NOMO-1 treated with DMSO at 0.1 percent for 48 hours (cell line): ENCODE data around the gene CLDN3.
"Not testable (repeated sequence)": the region's sequence is repeated elsewhere in the genome, so short reads cannot be mapped to it uniquely, and the experiment has no call there.

Source experiments
- DNase-seq: peaks from one replicate; lab custom pipeline; 2025; ENCODE audit not compliant: unreplicated experiment; lab: John Stamatoyannopoulos, UW

CLDN3 gene, protein sequence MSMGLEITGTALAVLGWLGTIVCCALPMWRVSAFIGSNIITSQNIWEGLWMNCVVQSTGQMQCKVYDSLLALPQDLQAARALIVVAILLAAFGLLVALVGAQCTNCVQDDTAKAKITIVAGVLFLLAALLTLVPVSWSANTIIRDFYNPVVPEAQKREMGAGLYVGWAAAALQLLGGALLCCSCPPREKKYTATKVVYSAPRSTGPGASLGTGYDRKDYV

DNA sequence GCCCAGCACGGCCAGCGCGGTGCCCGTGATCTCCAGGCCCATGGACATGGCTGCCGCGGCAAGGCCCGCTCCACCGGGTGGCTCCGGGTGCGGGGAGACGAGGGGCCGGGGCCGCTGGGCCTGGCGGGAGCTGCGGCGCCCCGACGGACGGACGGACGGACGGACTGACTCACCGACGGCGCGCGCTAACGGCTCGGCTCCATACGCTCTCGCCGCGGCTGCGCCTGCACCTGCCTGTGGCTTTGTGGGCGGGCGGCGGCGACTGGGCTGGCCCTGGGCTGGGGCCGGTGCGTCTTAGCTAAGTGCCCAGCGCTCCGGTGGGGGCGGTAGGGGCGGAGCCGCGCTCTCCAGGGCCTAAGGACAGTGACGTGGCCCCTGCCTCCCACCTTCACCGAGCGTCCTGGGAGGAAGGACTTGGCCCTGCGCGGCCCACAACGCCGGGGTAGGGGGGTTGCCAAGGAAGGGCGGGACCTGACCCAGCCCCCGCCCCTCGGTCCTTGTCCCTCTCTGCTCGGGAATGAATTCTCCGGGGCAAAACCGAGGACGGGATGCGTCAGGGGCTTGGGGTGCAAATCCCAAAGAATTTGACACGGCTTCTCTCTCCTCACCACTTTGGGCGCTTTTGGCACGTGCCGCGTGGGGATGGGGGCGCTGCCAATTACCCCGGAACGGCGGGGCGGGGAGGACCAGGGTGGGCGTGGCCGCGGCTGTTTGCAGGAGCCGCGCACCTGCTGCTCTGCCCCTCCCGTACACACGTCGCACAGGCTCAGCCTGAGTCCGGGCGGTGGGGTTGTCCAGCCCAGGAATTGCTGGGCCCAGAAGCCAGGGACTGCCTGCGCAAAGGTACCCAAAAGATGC is at the start of gene CLDN3:
Gene CLDN3, minus strand, starts transcription at position 269 of the 858 bp plus-strand sequence. Its CDS starts 221 bp downstream, at position 48.
- peak; percentile 51 for DNase-seq

DNA sequence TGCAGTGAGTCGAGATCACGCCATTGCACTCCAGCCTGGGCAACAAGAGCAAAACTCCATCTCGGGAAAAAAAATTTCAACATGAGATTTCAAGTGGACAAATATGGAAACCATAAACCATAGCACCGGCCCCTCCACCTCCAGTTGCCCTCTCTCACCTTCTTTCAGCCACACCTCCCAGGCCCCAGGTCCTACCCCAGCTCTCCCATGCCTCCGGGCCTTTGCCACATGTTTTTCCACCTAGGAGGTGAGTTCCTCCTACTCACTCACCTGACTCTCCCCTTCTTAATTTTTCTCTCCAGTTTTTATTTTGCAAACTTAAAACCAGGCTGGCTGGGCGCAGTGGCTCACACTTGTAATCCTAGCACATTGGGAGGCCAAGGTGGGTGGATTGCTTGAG is 47.1 kb upstream of the CLDN3 start:
- DNase-seq, result no peak

DNA sequence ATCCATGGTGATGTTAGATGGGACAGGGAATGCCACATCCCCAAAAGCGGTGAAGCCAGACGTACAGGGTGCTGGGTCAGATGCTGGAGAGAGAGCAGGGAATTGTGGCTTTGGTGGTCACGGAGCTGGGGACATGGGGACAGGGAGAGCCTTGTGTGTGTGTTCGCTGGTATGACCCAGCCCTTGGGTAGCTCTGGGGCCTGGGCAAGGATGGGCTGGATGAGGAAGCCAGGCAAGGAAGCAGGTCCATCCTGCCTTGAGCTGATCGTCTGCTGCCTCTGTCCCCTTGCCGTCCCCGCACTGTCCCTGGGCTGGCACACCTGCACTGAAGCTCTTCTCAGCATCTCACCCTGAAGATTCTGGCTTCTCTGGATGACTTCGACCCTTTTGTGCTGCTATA is 45.4 kb upstream of the CLDN3 start:
- no peak for DNase-seq

DNA sequence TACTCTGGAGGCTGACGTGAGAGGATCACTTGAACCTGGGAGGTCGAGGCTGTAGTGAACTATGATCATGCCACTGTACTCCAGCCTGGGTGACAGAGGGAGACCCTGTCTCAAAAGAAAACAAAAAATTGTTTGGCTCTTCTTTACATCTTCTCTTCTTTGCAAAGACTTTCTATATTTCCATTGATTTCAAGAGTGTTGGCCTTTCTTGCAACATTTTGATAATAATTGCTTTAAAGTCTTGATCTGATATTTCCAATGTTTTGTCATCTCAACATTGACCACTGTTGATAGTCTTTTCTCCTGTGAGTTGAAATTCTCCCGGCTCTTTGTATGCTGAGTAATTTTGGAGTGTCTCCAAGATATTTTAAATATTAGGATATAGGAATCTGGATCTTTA is 42.9 kb upstream of the CLDN3 start:
- DNase-seq, result no peak

DNA sequence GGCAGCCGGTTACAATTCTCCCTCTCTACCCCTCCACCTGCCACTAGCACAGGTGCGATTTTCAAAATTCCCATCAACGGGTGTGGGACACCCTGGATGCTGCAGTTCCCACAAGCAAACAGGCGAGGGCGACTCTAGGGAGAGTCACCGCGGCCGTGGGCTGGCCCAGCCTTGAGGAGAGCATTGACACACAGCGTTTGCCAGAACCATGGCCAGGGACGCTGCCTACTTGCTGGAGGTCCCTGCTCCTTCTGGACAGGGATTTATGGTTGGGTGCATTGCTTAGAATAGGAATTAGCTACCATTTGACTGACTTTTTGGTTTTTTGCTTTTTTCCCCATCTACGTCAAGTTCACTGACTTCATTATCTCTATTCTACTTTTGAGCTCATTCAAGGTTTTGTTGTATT is 41.7 kb upstream of the CLDN3 start:
- DNase-seq, result peak; percentile 62

DNA sequence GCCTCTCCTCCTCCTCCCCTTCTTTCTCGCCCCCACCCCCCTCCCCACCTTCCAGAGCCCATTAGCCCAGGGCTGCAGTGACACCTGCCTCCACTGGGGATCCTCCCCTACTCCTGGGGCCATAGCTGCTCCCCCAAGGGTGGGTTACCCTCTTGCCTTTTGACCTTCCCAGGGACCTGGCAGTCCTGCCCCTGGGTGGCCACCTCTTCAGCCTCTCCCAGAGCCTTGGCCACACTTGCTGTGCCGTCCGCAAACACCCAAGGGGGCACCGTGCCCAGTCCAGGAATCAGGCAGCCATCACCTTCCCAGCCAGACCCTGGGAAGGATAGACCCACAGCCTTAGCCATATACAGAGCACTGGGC is 40.9 kb upstream of the CLDN3 start:
- no peak for DNase-seq

DNA sequence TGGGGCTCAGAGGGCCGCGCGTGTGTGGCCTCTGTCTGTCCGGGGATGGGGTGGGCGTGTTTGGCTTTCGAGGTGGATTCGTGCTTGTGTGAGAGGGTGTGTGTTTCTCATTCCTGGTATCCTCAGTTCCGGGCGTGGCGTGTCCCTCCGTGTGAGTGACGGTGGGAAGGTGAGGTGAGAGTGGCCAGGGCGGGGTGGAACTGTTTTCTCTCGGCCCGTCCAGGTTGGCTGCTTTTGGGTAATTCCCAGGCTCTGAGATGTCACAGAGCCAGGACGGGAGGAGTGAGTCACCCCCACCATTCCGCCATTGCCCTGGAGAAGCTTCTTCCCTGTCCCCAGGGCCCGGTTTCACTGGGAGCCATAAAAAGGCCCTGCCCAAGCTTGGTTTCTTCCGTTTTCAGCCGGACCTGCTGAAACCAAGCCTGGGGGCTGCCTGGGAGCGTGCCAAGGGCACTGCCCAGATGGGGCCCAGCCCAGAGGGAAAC is 39.4 kb upstream of the CLDN3 start:
- no peak for DNase-seq

DNA sequence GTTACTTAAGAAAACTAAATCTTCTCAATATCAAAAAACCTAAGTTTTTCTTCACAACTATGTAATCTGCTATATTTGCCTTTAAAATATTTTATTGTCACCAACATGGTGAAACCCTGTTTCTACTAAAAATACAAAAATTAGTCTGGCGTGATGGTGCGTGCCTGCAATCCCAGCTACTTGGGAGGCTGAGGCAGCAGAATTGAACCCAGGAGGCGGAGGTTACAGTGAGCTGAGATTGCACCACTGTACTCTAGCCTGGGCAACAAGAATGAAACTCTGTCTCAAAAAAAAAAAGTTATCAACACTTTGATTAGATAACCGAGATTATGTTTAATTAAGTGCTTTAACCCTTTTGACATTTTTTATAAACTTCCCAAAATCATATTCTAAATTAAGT is 32.4 kb upstream of the CLDN3 start:
- no peak for DNase-seq

DNA sequence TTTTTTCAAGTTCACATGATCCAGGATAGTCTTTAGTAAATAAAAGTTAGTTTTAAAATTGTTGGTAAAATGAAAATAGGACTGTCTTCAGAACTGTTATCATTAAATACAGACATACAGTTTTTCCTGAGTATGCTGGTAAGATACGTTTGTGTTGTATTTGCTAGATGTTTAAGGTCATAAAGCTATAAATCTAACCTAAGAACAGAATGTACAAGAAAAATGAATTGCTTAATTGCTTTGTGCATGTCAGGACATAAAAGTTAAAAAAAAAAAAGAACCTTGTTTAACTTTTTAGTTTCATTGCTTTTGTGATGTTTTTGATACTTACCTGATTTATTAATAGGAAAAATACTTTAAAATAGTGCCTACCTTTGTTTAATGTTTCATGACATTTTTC is 31.5 kb upstream of the CLDN3 start:
- DNase-seq, result no peak

DNA sequence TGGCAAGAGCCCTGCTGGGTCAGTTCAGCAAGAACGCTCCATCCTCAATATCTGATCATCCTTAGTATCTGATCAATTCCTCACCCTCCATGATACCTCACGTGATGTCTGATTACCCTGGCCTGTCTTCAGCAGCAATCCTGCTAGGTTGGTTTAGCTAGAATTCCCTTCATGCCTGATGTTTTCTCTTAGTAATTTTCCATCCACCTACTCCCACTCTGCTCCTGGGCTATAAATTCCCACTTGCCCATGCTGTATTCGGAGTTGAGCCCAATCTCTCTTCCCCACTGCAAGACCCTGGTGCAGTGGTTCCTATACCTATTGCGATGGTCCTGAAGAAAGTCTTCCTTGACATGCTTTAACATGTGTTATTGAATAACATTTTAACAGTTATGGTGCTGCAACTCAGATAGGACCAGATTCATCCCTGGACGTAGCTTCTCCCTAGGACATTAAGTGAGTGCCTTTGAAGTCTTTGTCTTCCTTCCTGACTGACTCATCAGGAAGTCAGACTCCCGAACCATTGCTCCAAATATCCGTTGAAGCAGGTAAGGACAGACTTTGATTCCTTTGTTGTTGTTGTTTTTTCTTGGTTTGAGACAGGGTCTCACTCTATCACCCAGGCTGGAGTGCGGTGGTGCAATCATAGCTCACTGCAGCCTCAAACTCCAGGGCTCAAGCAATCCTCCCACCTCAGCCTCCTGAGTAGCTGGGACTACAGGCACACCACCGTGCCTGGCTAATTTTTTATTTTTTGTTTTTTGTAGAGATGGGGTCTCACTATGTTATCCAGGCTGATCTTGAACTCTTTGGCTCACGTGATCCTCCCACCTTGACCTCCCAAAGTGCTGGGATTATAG is 29.4 kb upstream of the CLDN3 start:
- no peak for DNase-seq

DNA sequence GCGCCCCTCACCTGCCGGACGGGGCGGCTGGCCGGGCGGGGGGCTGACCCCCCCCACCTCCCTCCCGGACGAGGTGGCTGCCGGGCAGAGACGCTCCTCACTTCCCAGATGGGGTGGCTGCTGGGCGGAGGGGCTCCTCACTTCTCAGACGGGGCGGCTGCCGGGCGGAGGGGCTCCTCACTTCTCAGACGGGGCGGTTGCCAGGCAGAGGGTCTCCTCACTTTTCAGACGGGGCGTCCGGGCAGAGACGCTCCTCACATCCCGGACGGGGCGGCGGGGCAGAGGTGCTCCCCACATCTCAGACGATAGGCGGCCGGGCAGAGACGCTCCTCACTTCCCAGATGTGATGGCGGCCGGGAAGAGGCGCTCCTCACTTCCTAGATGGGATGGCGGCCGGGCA is 27.1 kb upstream of the CLDN3 start:
- not testable (repeated sequence) for DNase-seq

DNA sequence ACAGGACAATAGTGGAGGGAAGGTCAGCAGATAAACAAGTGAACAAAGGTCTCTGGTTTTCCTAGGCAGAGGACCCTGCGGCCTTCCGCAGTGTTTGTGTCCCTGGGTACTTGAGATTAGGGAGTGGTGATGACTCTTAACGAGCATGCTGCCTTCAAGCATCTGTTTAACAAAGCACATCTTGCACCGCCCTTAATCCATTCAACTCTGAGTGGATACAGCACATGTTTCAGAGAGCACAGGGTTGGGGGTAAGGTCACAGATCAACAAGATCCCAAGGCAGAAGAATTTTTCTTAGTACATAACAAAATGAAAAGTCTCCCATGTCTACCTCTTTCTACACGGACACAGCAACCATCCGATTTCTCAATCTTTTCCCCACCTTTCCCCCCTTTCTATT is 26.6 kb upstream of the CLDN3 start:
- not testable (repeated sequence) for DNase-seq

DNA sequence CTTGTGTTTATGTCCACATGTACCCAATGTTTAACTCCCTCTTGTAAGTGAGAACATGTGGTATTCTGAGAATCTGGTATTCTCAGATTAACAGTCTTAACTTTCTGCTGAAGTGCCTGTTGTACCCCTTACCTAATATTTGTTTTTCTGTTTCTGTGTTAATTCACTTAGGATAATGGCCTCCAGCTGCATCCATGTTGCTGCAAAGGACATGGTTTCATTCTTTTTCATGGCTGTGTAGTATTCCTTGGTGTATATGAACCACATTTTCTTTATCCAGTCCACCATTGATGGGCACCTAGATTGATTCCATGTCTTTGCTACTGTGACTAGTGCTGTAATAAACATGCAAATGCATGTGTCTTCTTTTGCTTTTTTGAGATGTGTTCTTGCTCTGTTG is 25.1 kb upstream of the CLDN3 start:
- DNase-seq, result not testable (repeated sequence)

DNA sequence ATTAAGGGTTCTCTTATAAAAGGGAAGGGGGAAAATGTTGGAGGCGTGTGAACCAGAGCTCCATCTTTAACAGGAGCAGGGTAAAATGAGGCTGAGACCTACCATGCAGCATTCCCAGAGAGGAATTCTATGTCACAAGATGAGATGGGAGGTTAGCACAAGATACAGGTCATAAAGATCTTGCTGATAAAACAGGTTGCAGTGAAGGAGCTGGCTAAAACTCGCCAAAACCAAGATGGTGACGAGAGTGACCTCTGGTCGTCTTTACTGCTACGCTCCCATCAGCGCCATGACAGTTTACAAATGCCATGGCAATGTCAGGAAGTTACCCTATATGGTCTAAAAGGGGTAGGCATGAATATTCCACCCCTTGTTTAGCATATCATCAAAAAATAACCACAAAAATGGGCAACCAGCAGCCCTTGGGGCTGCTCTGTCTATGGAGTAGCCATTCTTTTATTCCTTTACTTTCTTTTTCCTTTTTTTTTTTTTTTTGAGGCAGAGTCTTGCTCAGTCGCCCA is 21.2 kb upstream of the CLDN3 start:
- DNase-seq, result not testable (repeated sequence)

DNA sequence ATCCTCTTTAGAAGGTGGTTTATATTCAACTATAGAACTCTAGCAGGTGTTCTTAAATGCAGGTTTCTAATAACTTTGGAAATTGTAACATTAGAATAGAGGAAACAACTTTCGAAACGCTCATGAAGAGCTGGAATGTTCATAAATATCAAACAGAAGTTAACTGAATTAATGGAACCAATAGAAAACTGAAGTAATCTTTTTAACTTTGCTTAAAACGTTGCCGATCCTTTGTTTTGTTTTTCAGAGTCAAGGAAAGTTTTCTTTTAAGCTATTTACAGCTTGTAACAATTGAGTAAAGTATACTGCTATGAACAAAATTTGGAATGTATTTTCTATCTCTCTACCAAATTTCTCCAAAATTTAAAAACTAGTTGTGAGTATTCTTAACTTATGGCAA is 19.0 kb upstream of the CLDN3 start:
- DNase-seq, result no peak

DNA sequence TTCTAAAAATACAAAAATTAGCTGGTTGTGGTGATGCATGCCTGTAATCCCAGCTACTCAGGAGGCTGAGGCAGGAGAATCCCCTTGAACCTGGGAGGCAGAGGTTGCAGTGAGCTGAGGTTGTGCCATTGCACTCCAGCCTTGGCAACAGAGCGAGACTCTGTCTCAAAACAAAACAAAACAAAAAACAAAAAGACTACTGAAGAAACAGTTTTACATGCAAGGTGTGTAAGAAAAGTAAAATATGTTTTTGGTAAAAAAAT is 17.6 kb upstream of the CLDN3 start:
- DNase-seq, result not testable (repeated sequence)

DNA sequence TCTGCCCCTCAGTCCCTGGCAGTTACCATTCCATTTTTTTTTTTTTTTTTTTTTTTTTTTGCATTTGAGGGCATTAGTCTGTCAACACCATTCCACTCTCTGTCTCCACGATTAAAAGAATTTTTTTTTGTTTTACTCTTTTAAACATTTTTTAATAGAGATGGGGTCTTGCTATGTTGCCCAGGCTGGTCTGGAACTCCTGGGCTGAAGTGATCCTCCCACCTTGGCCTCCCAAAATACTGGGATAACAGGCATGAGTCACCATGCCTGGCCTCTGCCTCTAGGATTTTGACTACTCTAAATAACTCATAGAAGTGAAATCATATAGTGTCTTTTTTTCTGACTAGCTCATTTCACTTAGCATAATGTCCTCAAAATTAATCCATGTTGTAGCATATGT is 16.5 kb upstream of the CLDN3 start:
- DNase-seq, result no peak

DNA sequence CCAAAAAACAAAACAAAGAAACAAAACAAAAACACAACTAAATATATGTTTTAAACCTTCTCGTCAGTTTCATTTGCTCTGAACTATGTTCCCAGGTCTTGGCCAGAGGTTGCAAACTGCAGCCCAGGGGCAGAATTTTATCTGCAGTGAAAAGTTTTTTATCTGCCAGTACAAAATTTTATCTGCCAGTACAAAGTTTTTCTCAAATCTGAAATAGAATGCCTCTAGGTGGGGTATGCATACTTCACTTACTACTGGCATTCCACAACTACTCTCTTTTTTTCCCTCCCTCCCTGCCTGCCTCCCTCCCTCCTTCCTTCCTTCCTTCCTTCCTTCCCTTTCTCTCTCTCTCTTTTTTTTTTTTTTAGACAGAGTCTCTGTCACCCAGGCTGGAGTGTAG is 9.4 kb upstream of the CLDN3 start:
- DNase-seq, result no peak

DNA sequence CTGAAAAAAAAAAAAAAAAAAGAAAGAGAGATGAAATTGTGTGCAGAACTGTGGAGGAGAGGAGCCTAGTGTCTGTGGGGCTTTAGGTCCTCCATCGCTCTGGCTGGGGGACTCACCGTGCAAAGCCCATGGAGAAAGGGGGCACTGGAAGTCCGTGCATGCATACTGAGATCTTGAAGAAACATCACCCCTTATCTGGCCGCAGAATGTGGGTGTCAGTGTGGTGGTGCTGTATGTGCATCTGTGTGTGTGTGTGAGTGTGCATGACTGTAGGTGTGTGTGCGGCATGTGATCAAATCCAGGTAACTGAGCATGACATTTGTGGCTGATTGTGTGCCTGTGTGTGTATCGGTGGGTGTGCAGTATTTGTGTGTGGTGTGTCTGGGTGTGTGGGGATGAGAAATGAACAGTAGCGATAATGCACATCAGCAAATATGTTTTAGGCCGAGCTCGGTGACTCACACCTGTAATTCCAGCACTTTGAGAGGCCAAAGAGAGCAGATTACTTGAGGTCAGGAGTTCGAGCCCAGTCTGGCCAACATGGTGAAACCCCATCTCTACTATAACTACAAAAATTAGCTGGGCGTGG is 8.8 kb upstream of the CLDN3 start:
- no peak for DNase-seq

DNA sequence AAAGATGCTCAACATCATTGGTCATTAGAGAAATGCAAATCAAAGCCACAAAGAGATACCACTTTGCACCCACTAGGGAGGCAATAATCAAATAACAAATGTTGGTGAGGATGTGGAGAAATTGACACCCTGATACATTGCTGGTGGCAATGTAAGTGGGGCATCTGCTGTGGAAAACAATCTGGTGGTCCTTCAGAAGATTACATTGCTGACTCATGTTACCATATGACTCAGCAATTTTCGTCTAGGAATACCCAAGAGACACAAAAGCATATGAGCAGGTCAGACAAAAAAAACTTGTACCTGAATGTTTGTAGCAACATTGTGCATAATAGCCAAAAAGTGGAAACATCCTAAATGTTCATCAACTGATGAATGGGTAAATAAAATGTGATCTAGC is 4.9 kb upstream of the CLDN3 start:
- DNase-seq, result no peak
